ENCODE results near the gene GREB1L.

The GREB1L gene

GRCh38 chr18:21496277-21496835 is 254.3 kb downstream of the GREB1L start:
- H3K27ac ChIP-seq (replicated peaks): no peak overlapping the region
- DNase-seq (ENCODE audit: low read depth in 1 of 2, low spot score in 1 of 2): no peak
- no peak for TF ChIP-seq REST (IDR thresholded peaks at IDR 0.05; ENCODE audit: insufficient replicate concordance, low read depth)
- no peak for TF ChIP-seq POLR2AphosphoS5 (IDR thresholded peaks at IDR 0.05; ENCODE audit: low read depth)
- no peak for TF ChIP-seq GABPA (IDR thresholded peaks at IDR 0.05; ENCODE audit: low read depth)
- TF ChIP-seq CTCF (IDR thresholded peaks at IDR 0.05; ENCODE audit: insufficient read depth, low read length): no peak
- TF ChIP-seq SPI1 (IDR thresholded peaks at IDR 0.05; ENCODE audit: borderline replicate concordance, low read depth): no peak
- H3K4me3 ChIP-seq (replicated peaks; ENCODE audit: insufficient read depth, low read length): no peak overlapping the region
- H3K27me3 ChIP-seq (ENCODE audit: insufficient read depth, poor library complexity, severe bottlenecking): peaks cover 3% of the 10 kb centered on the region

GRCh38 chr18:21499997-21500396 is 258.0 kb downstream of the GREB1L start:
- Histone ChIP-seq H3K27ac (replicated peaks) (no peak overlapping the region), H3K27me3 (ENCODE audit: insufficient read depth, poor library complexity, severe bottlenecking) (peaks cover 3% of the 10 kb centered on the region), H3K4me3 (replicated peaks; ENCODE audit: insufficient read depth, low read length) (no peak overlapping the region)
- no peak for TF ChIP-seq SPI1 (IDR thresholded peaks at IDR 0.05; ENCODE audit: borderline replicate concordance, low read depth)
- TF ChIP-seq POLR2AphosphoS5 (IDR thresholded peaks at IDR 0.05; ENCODE audit: low read depth): no peak
- TF ChIP-seq REST (IDR thresholded peaks at IDR 0.05; ENCODE audit: insufficient replicate concordance, low read depth): no peak
- no peak for TF ChIP-seq GABPA (IDR thresholded peaks at IDR 0.05; ENCODE audit: low read depth)
- TF ChIP-seq CTCF (IDR thresholded peaks at IDR 0.05; ENCODE audit: insufficient read depth, low read length): no peak
- DNase-seq (ENCODE audit: low read depth in 1 of 2, low spot score in 1 of 2): no peak

GRCh38 chr18:21502661-21503060 is 260.6 kb downstream of the GREB1L start:
- Histone ChIP-seq H3K27me3 (ENCODE audit: insufficient read depth, poor library complexity, severe bottlenecking) (no peaks in the 10 kb centered on the region), H3K4me3 (replicated peaks; ENCODE audit: insufficient read depth, low read length) (no peak overlapping the region), H3K27ac (replicated peaks) (no peak overlapping the region)
- TF ChIP-seq REST (IDR thresholded peaks at IDR 0.05; ENCODE audit: insufficient replicate concordance, low read depth) (no peak), CTCF (IDR thresholded peaks at IDR 0.05; ENCODE audit: insufficient read depth, low read length) (no peak), POLR2AphosphoS5 (IDR thresholded peaks at IDR 0.05; ENCODE audit: low read depth) (no peak), SPI1 (IDR thresholded peaks at IDR 0.05; ENCODE audit: borderline replicate concordance, low read depth) (no peak), GABPA (IDR thresholded peaks at IDR 0.05; ENCODE audit: low read depth) (no peak)
- no peak for DNase-seq (ENCODE audit: low read depth in 1 of 2, low spot score in 1 of 2)

Data from HL-60 (cell line).